H1 (cell line): ENCODE data around the gene DAB2IP. TPM values are rescaled to one million over a fixed set of nuclear protein-coding genes. Genes with fewer than 3 reads are reported as not detected.

Source experiments
- CTCF ChIA-PET: fragments of 300-600 bp; sonication (Branson Sonifier 250); formaldehyde crosslinking; loops from one replicate; lab custom pipeline; 2021; ENCODE audit not compliant: partially characterized antibody; lab: Charles Lee
- POLR2A ChIA-PET: fragments of 300-600 bp; sonication (Branson Sonifier 250); formaldehyde crosslinking; loops from one replicate; lab custom pipeline; 2021; ENCODE audit warnings: inconsistent platforms; ENCODE audit not compliant: partially characterized antibody; lab: Charles Lee
- DNase-seq, 2 experiments: peaks; one replicate each; pipeline versions ENCODE4 v3.0.0 to v3.0.0-alpha.2; 2010 to 2022; ENCODE audit warnings: low spot score in 2 of 2, low read depth in 1 of 2, mixed read lengths in 1 of 2
- FAIRE-seq: peaks from 2 replicates; lab custom pipeline; 2011; peaks lifted over from hg19 to GRCh38; lab: Jason Lieb, UNC
- H2AFZ ChIP-seq: 2 replicates; pipeline ENCODE4 v1.8.1; 2012; ENCODE audit warnings: low read length, inconsistent platforms
- H2AK5ac ChIP-seq: 2 replicates; pipeline ENCODE4 v1.6.1; 2013; ENCODE audit warnings: low read depth, low read length
- H2BK120ac ChIP-seq: replicated peaks from 2 replicates; pipeline ENCODE3; 2013; ENCODE audit warnings: low read depth, low read length, inconsistent platforms
- H2BK12ac ChIP-seq: 2 replicates; pipeline ENCODE4 v1.6.1; 2013; ENCODE audit warnings: low read depth, low read length
- H2BK15ac ChIP-seq: 2 replicates; pipeline ENCODE4 v1.6.1; 2013; ENCODE audit warnings: low read length
- H2BK20ac ChIP-seq: 2 replicates; pipeline ENCODE4 v1.6.1; 2013; ENCODE audit warnings: low read length
- H2BK5ac ChIP-seq: 2 replicates; pipeline ENCODE4 v1.6.1; 2013; ENCODE audit warnings: low read depth, low read length
- H3K14ac ChIP-seq: 2 replicates; pipeline ENCODE4 v1.6.1; 2013; ENCODE audit warnings: inconsistent platforms; ENCODE audit not compliant: insufficient read length
- H3K18ac ChIP-seq: 2 replicates; pipeline ENCODE4 v1.6.1; 2013; ENCODE audit warnings: low read length; ENCODE audit errors: extremely low read depth
- H3K23ac ChIP-seq: 2 replicates; pipeline ENCODE4 v1.6.1; 2013; ENCODE audit warnings: inconsistent platforms; ENCODE audit not compliant: insufficient read length
- H3K23me2 ChIP-seq: 2 replicates; pipeline ENCODE4 v1.6.1; 2013; ENCODE audit warnings: low read depth, low read length
- H3K27ac ChIP-seq: 2 replicates; pipeline ENCODE4 v1.6.1; 2011; ENCODE audit warnings: low read depth, low read length, inconsistent platforms
- H3K27me3 ChIP-seq, 4 experiments: replicated peaks in 1 of 4; 1 replicate in 1 of 4; 2 replicates in 3 of 4; pipeline versions ENCODE4 v1.6.1 to v1.8.1; 2011 to 2013; ENCODE audit warnings: low read length in 3 of 4, mild to moderate bottlenecking in 3 of 4, inconsistent platforms in 2 of 4, mixed read lengths in 2 of 4, moderate library complexity in 1 of 4; ENCODE audit not compliant: control insufficient read depth in 3 of 4, insufficient read depth in 3 of 4; ENCODE audit errors: extremely low read depth in 1 of 4
- H3K36me3 ChIP-seq, 4 experiments: 2 replicates each; pipeline versions ENCODE4 v1.6.1 to v1.8.1; 2011 to 2013; ENCODE audit warnings: mild to moderate bottlenecking in 4 of 4, low read length in 3 of 4, moderate library complexity in 2 of 4, control low read depth in 1 of 4, inconsistent platforms in 1 of 4; ENCODE audit not compliant: insufficient read depth in 4 of 4, control insufficient read depth in 2 of 4
- H3K4ac ChIP-seq: replicated peaks from 2 replicates; pipeline ENCODE3; 2013; ENCODE audit warnings: low read length, low read depth, mixed read lengths, inconsistent platforms; ENCODE audit not compliant: insufficient read length
- H3K4me1 ChIP-seq, 4 experiments: replicated peaks in 1 of 4; 1 replicate in 1 of 4; 2 replicates in 3 of 4; pipeline versions ENCODE4 v1.6.1 to v1.8.1; 2011 to 2013; ENCODE audit warnings: low read length in 3 of 4, inconsistent platforms in 2 of 4, mixed read lengths in 1 of 4; ENCODE audit not compliant: insufficient read depth in 4 of 4, control insufficient read depth in 3 of 4
- H3K4me2 ChIP-seq, 2 experiments: 2 replicates each; pipeline versions ENCODE4 v1.6.1 to v1.8.1; 2011 to 2013; ENCODE audit warnings: low read depth in 2 of 2, low read length in 2 of 2, control low read depth in 1 of 2, inconsistent platforms in 1 of 2, mild to moderate bottlenecking in 1 of 2; ENCODE audit not compliant: insufficient read depth in 1 of 2
- H3K4me3 ChIP-seq, 4 experiments: fragments of 200-600, 300-600 bp in 1 of 4; sonication (generic), shearing (Covaris generic), sonication (Bioruptor Twin) in 1 of 4; 2 replicates each; pipeline versions ENCODE4 v1.5.1 to v1.8.1; 2011 to 2016; ENCODE audit warnings: low read length in 4 of 4, low read depth in 3 of 4, control low read depth in 2 of 4, inconsistent platforms in 2 of 4, mild to moderate bottlenecking in 2 of 4, mixed read lengths in 1 of 4, moderate library complexity in 1 of 4; ENCODE audit not compliant: insufficient read depth in 2 of 4; ENCODE audit errors: extremely low read depth in 1 of 4
- H3K56ac ChIP-seq: replicated peaks from 2 replicates; pipeline ENCODE3; 2013; ENCODE audit warnings: low read depth, mild to moderate bottlenecking, mixed read lengths, low read length, inconsistent platforms; ENCODE audit not compliant: insufficient read length
- H3K79me1 ChIP-seq: 2 replicates; pipeline ENCODE4 v1.6.1; 2013; ENCODE audit warnings: low read depth, low read length, control low read depth
- H3K79me2 ChIP-seq, 2 experiments: 2 replicates each; pipeline versions ENCODE4 v1.6.1 to v1.8.1; 2012 to 2013; ENCODE audit warnings: low read length in 2 of 2, mild to moderate bottlenecking in 2 of 2, inconsistent platforms in 1 of 2; ENCODE audit not compliant: insufficient read depth in 2 of 2, control insufficient read depth in 1 of 2
- H3K9ac ChIP-seq, 4 experiments: replicated peaks in 1 of 4; 1 replicate in 1 of 4; 2 replicates in 3 of 4; pipeline versions ENCODE4 v1.6.1 to v1.8.1; 2011 to 2013; ENCODE audit warnings: low read depth in 3 of 4, low read length in 3 of 4, control low read depth in 2 of 4, mild to moderate bottlenecking in 2 of 4, moderate library complexity in 2 of 4, inconsistent platforms in 1 of 4; ENCODE audit errors: extremely low read depth in 1 of 4
- H3K9me3 ChIP-seq, 2 experiments: 2 replicates each; pipeline versions ENCODE4 v1.6.1 to v1.8.1; 2012 to 2013; ENCODE audit warnings: mild to moderate bottlenecking in 2 of 2, moderate library complexity in 2 of 2, control low read depth in 1 of 2, inconsistent platforms in 1 of 2, low read depth in 1 of 2, low read length in 1 of 2, mixed read lengths in 1 of 2; ENCODE audit not compliant: insufficient read depth in 2 of 2
- H4K20me1 ChIP-seq, 2 experiments: replicated peaks in 1 of 2; 2 replicates each; pipeline versions ENCODE3 to v1.8.1; 2011 to 2013; ENCODE audit warnings: inconsistent platforms in 2 of 2, low read length in 2 of 2, mild to moderate bottlenecking in 1 of 2; ENCODE audit not compliant: insufficient read depth in 2 of 2, control insufficient read depth in 1 of 2
- H4K5ac ChIP-seq: 2 replicates; pipeline ENCODE4 v1.6.1; 2013; ENCODE audit warnings: low read length, low read depth, mixed read lengths, inconsistent platforms; ENCODE audit not compliant: insufficient read length
- H4K8ac ChIP-seq: 2 replicates; pipeline ENCODE4 v1.8.0; 2013; ENCODE audit warnings: mild to moderate bottlenecking, moderate library complexity, low read length, inconsistent platforms; ENCODE audit not compliant: insufficient read depth; ENCODE audit errors: extremely low read depth
- H4K91ac ChIP-seq: replicated peaks from 2 replicates; pipeline ENCODE3; 2013; ENCODE audit warnings: low read length, mixed read lengths, inconsistent platforms; ENCODE audit not compliant: insufficient read length
- ATF2 ChIP-seq: IDR thresholded peaks from 2 replicates; pipeline ENCODE4 v1.6.1; 2012; ENCODE audit warnings: low read length, inconsistent platforms
- CREB1 ChIP-seq: IDR thresholded peaks from 2 replicates; pipeline ENCODE4 v1.6.1; 2012; ENCODE audit warnings: inconsistent platforms
- CTCF ChIP-seq, 3 experiments: IDR thresholded peaks; 1 replicate in 2 of 3; 2 replicates in 1 of 3; pipeline versions ENCODE4 v1.5.1 to v1.6.1; 2011; ENCODE audit warnings: low read length in 3 of 3, mild to moderate bottlenecking in 3 of 3, inconsistent platforms in 2 of 3, low read depth in 1 of 3, moderate library complexity in 1 of 3; ENCODE audit not compliant: insufficient read depth in 1 of 3; ENCODE audit errors: control extremely low read depth in 1 of 3
- HDAC6 ChIP-seq: IDR thresholded peaks from one replicate; pipeline ENCODE4 v1.7.1; 2012; ENCODE audit warnings: low read depth, mild to moderate bottlenecking, inconsistent platforms, low read length, moderate library complexity
- KDM4A ChIP-seq: IDR thresholded peaks from one replicate; pipeline ENCODE4 v1.7.1; 2012; ENCODE audit warnings: low read depth, mild to moderate bottlenecking, moderate library complexity, low read length, inconsistent platforms; ENCODE audit not compliant: severe bottlenecking
- PHF8 ChIP-seq: fragments of 200-600 bp; sonication (generic); conservative IDR thresholded peaks from 2 replicates; pipeline ENCODE4 v1.7.1; 2012; ENCODE audit warnings: low read depth, mild to moderate bottlenecking, inconsistent platforms, low read length, moderate library complexity
- SIRT6 ChIP-seq: IDR thresholded peaks from one replicate; pipeline ENCODE4 v1.7.1; 2012; ENCODE audit warnings: low read length, inconsistent platforms
- SP4 ChIP-seq: IDR thresholded peaks from 2 replicates; pipeline ENCODE4 v1.6.1; 2012; ENCODE audit warnings: low read length, inconsistent platforms
- TAF7 ChIP-seq: optimal IDR thresholded peaks from 2 replicates; pipeline ENCODE3; 2011; ENCODE audit warnings: low read depth, mild to moderate bottlenecking, inconsistent platforms, low read length, moderate library complexity, borderline replicate concordance
- ZNF274 ChIP-seq: IDR thresholded peaks from 2 replicates; pipeline ENCODE4 v1.7.0; 2012; ENCODE audit warnings: low read length, borderline replicate concordance; ENCODE audit errors: extremely low read depth
- WGBS, 2 experiments: shearing (Covaris generic) in 1 of 2; methylation state at CpG; one replicate each; pipeline versions ENCODE4 v1.1.6 to v1.1.7; 2013 to 2015; ENCODE audit warnings: low lambda C conversion rate in 2 of 2, mixed read lengths in 2 of 2, inconsistent platforms in 1 of 2, low coverage in 1 of 2, missing lambda C conversion rate in 1 of 2; ENCODE audit not compliant: insufficient replicate concordance in 2 of 2, insufficient coverage in 1 of 2, insufficient read length in 1 of 2; ENCODE audit errors: extremely low coverage in 1 of 2, missing lambda C conversion rate in 1 of 2; 5-methylcytosine and 5-hydroxymethylcytosine counted together
- polyA plus RNA-seq, 7 experiments: library from polyadenylated mRNA; depleted of rRNA in 3 of 7; stranded (reverse) in 5 of 7; unstranded in 2 of 7; fragments of >200 nt in 5 of 7; fragments of 200-250 nt in 2 of 7; gene quantifications; 1 replicate in 5 of 7; 2 replicates in 1 of 7; 4 replicates in 1 of 7; pipeline versions ENCODE4 v1.2.1 to v1.2.3, GENCODE V29; 2011 to 2013; ENCODE audit warnings: missing spikeins in 2 of 7, mixed read lengths in 2 of 7
- total RNA-seq: library from RNA; stranded (reverse); fragmentation: NEBNext Ultra II Directional; extraction: Animal tissue kit (Norgen Biotek cat#: 25700); gene quantifications from 2 replicates; pipeline ENCODE4 v1.2.1, GENCODE V29; 2021

The DAB2IP gene
- total and polyA plus RNA-seq, 2 of the 8 experiments (the other 6 are each of a cell fraction or from before 2014, with no cell fraction given) = 19.7 to 39.5 TPM

- FAIRE-seq = no peak
- H3K79me1 ChIP-seq = no peaks in the 10 kb centered on the region
- no peaks in the 10 kb centered on the region for H3K9me3 ChIP-seq
- no peak overlapping the region for H3K14ac ChIP-seq
- H3K4ac ChIP-seq = no peak overlapping the region
- ChIA-PET POLR2A (no interaction called here), CTCF (interaction anchor here (0.7 to 1.3 kb wide), 2 partner anchors 12 to 42 kb away, joined by 3 read pairs; no protein-coding TSS in a partner anchor)
- H2BK15ac ChIP-seq = no peak overlapping the region
- no peak overlapping the region for H4K91ac ChIP-seq
- WGBS, 2 experiments = 94% methylated on average over 4 of the region's 5 CpGs; no CpG with 5 or more reads in 1 of the 2 experiments
- H3K79me2 ChIP-seq = no peaks in the 10 kb centered on the region
- H4K5ac ChIP-seq = no peak overlapping the region
- H3K23me2 ChIP-seq = no peaks in the 10 kb centered on the region; the same call in 1 of the 2 replicates
- H4K8ac ChIP-seq = no peak overlapping the region
- no peak overlapping the region for H2AFZ ChIP-seq
- H3K36me3 ChIP-seq = peaks cover 6 to 40% (median 23%) of the 10 kb centered on the region in 4 experiments; a peak in 7 of 8 replicates
- no peak overlapping the region for H3K23ac ChIP-seq
- no peak overlapping the region for H2BK20ac ChIP-seq
- no peaks in the 10 kb centered on the region for H3K27me3 ChIP-seq
- no peak overlapping the region for H3K4me3 ChIP-seq
- H4K20me1 ChIP-seq = peaks cover 0 to 8% of the 10 kb centered on the region in 2 experiments
- no peak overlapping the region for H3K27ac ChIP-seq
- H3K4me2 ChIP-seq = no peak overlapping the region
- no peak for DNase-seq
- no peak overlapping the region; the same call in 1 of the 2 replicates for H2BK5ac ChIP-seq
- no peak overlapping the region for H3K9ac ChIP-seq
- no peak overlapping the region for H2BK12ac ChIP-seq
- H2BK120ac ChIP-seq = no peak overlapping the region
- H3K4me1 ChIP-seq = no peaks in the 10 kb centered on the region
- H3K56ac ChIP-seq = no peak overlapping the region
- no peak overlapping the region for H2AK5ac ChIP-seq
- H3K18ac ChIP-seq = no peak overlapping the region
- no peak for TF ChIP-seq CREB1
- TF ChIP-seq ZNF274 = no peak
- TF ChIP-seq ATF2 = no peak
- TF ChIP-seq SP4 = no peak
- TF ChIP-seq SIRT6 = no peak
- no peak for TF ChIP-seq CTCF (IDR thresholded peaks at IDR 0.05; ENCODE audit: control extremely low read depth in 1 of 3, insufficient read depth in 1 of 3, low read depth in 1 of 3, low read length in 3 of 3)
- TF ChIP-seq HDAC6 = no peak
- no peak for TF ChIP-seq TAF7
- no peak for TF ChIP-seq KDM4A
- TF ChIP-seq PHF8 = no peak
Measured at GRCh38 chr9:121771418-121771817, 120.0 kb downstream of the DAB2IP start.
